HEK293 (cell line): ENCODE measurements around the gene ARHGAP5.
A peak's percentile ranks its signal among the peaks of the same experiment; 100 is the strongest.

Experiments used
- ELK4 ChIP-seq: IDR thresholded peaks from 2 replicates; pipeline ENCODE4 v1.6.1; 2011; ENCODE audit warnings: mild to moderate bottlenecking, low read depth, low read length, borderline replicate concordance
- GLI2 ChIP-seq: fragments of 450-650 bp; formaldehyde crosslinking; IDR thresholded peaks from 2 replicates; pipeline ENCODE4; 2017; ENCODE audit warnings: missing biosample characterization, missing genetic modification characterization, low read depth, borderline replicate concordance
- GLIS2 ChIP-seq: fragments of 450-650 bp; formaldehyde crosslinking; IDR thresholded peaks from 2 replicates; pipeline ENCODE4 v1.5.1; 2016; ENCODE audit warnings: missing biosample characterization, missing genetic modification characterization
- INSM2 ChIP-seq: fragments of 450-650 bp; formaldehyde crosslinking; IDR thresholded peaks from 2 replicates; pipeline ENCODE4 v1.5.1; 2016; ENCODE audit warnings: missing biosample characterization, missing genetic modification characterization
- SCRT2 ChIP-seq: fragments of 450-650 bp; formaldehyde crosslinking; IDR thresholded peaks from 2 replicates; pipeline ENCODE4 v1.5.1; 2016; ENCODE audit warnings: missing biosample characterization, missing genetic modification characterization
- TCF7L2 ChIP-seq: IDR thresholded peaks from 2 replicates; pipeline ENCODE4 v1.6.1; 2011; ENCODE audit warnings: low read depth, mild to moderate bottlenecking, inconsistent platforms, low read length, moderate library complexity, borderline replicate concordance
- YY2 ChIP-seq: fragments of 450-650 bp; formaldehyde crosslinking; IDR thresholded peaks from 2 replicates; pipeline ENCODE4 v1.5.1; 2016; ENCODE audit warnings: missing biosample characterization, missing genetic modification characterization
- ZNF133 ChIP-seq: fragments of 450-650 bp; formaldehyde crosslinking; IDR thresholded peaks from 2 replicates; pipeline ENCODE4 v1.5.1; 2016; ENCODE audit warnings: missing biosample characterization, missing genetic modification characterization
- ZNF184 ChIP-seq: fragments of 450-650 bp; IDR thresholded peaks from 2 replicates; pipeline ENCODE4 v1.5.1; 2018; ENCODE audit warnings: missing biosample characterization, mild to moderate bottlenecking, missing genetic modification characterization
- ZNF19 ChIP-seq: fragments of 450-650 bp; formaldehyde crosslinking; IDR thresholded peaks from 2 replicates; pipeline ENCODE4; 2016; ENCODE audit warnings: missing biosample characterization, missing genetic modification characterization, low read depth
- ZNF239 ChIP-seq: fragments of 450-650 bp; formaldehyde crosslinking; IDR thresholded peaks from 2 replicates; pipeline ENCODE4 v1.5.1; 2016; ENCODE audit warnings: missing biosample characterization, missing genetic modification characterization
- ZNF266 ChIP-seq: fragments of 450-650 bp; formaldehyde crosslinking; IDR thresholded peaks from 2 replicates; pipeline ENCODE4 v1.5.1; 2016; ENCODE audit warnings: missing biosample characterization, missing genetic modification characterization, low read depth
- ZNF280D ChIP-seq: fragments of 450-650 bp; formaldehyde crosslinking; IDR thresholded peaks from 2 replicates; pipeline ENCODE4 v1.5.1; 2016; ENCODE audit warnings: missing biosample characterization, missing genetic modification characterization
- ZNF335 ChIP-seq: fragments of 450-650 bp; formaldehyde crosslinking; conservative IDR thresholded peaks from 2 replicates; pipeline ENCODE4 v1.5.1; 2016; ENCODE audit warnings: missing biosample characterization, missing genetic modification characterization
- ZNF354C ChIP-seq: fragments of 450-650 bp; formaldehyde crosslinking; IDR thresholded peaks from 2 replicates; pipeline ENCODE4 v1.5.1; 2016; ENCODE audit warnings: missing biosample characterization, missing genetic modification characterization, low read depth, borderline replicate concordance
- ZNF514 ChIP-seq: fragments of 450-650 bp; formaldehyde crosslinking; IDR thresholded peaks from 2 replicates; pipeline ENCODE4 v1.5.1; 2016; ENCODE audit warnings: missing biosample characterization, missing genetic modification characterization
- ZNF530 ChIP-seq: fragments of 450-650 bp; formaldehyde crosslinking; IDR thresholded peaks from 2 replicates; pipeline ENCODE4 v1.5.1; 2016; ENCODE audit warnings: low read depth, missing biosample characterization, missing genetic modification characterization
- ZNF610 ChIP-seq: fragments of 450-650 bp; formaldehyde crosslinking; IDR thresholded peaks from 2 replicates; pipeline ENCODE4 v1.5.1; 2016; ENCODE audit warnings: missing biosample characterization, missing genetic modification characterization, borderline replicate concordance
- ZNF639 ChIP-seq: fragments of 450-650 bp; formaldehyde crosslinking; IDR thresholded peaks from 2 replicates; pipeline ENCODE4 v1.5.1; 2016; ENCODE audit warnings: missing biosample characterization, missing genetic modification characterization
- ZSCAN16 ChIP-seq: fragments of 450-650 bp; formaldehyde crosslinking; IDR thresholded peaks from 2 replicates; pipeline ENCODE4 v1.5.1; 2016; ENCODE audit warnings: missing biosample characterization, missing genetic modification characterization
- ZXDB ChIP-seq: fragments of 450-650 bp; formaldehyde crosslinking; IDR thresholded peaks from 2 replicates; pipeline ENCODE4 v1.5.1; 2016; ENCODE audit warnings: missing biosample characterization, missing genetic modification characterization
- TF ChIP-seq, protein P1 (sequence below): fragments of 450-650 bp; formaldehyde crosslinking; IDR thresholded peaks from 2 replicates; pipeline ENCODE4 v1.5.1; 2017; ENCODE audit warnings: missing biosample characterization, missing genetic modification characterization
- TF ChIP-seq, protein P2 (sequence below): fragments of 450-650 bp; formaldehyde crosslinking; IDR thresholded peaks from 2 replicates; pipeline ENCODE4 v1.5.1; 2017; ENCODE audit warnings: missing biosample characterization, missing genetic modification characterization
- TF ChIP-seq, protein P3 (sequence below): fragments of 450-650 bp; formaldehyde crosslinking; IDR thresholded peaks from 2 replicates; pipeline ENCODE4 v1.5.1; 2016; ENCODE audit warnings: missing biosample characterization, missing genetic modification characterization, borderline replicate concordance
- TF ChIP-seq, protein P4 (sequence below): fragments of 450-650 bp; formaldehyde crosslinking; optimal IDR thresholded peaks from 2 replicates; pipeline ENCODE3; 2016; ENCODE audit warnings: missing biosample characterization, mild to moderate bottlenecking, missing genetic modification characterization

The ARHGAP5 gene

GRCh38 chr14:32087173-32087861 lies 10.2 kb downstream of the ARHGAP5 start (continued):
- TF ChIP-seq INSM2 (tag by site-specific recombination) (peak; percentile 60; the same call in 1 of the 2 replicates), GLIS2 (tag by site-specific recombination) (no peak), ZNF280D (tag by site-specific recombination) (no peak), ZNF335 (tag by site-specific recombination) (no peak), GLI2 (tag by site-specific recombination) (no peak), TCF7L2 (no peak), ZNF266 (tag by site-specific recombination) (no peak), ZNF239 (tag by site-specific recombination) (no peak), ZNF184 (tag by site-specific recombination) (no peak), ZNF354C (tag by site-specific recombination) (no peak), ZNF19 (tag by site-specific recombination) (no peak), YY2 (tag by site-specific recombination) (no peak), SCRT2 (no peak), ZSCAN16 (no peak), ZNF530 (tag by site-specific recombination) (no peak), ZNF514 (tag by site-specific recombination) (no peak), ZXDB (tag by site-specific recombination) (0 out of 2 replicates have a peak, but pooled peaks have one; percentile 51), ZNF639 (tag by site-specific recombination) (no peak), ELK4 (no peak), ZNF610 (tag by site-specific recombination) (no peak), ZNF133 (no peak)
- TF ChIP-seq, protein P1, sequence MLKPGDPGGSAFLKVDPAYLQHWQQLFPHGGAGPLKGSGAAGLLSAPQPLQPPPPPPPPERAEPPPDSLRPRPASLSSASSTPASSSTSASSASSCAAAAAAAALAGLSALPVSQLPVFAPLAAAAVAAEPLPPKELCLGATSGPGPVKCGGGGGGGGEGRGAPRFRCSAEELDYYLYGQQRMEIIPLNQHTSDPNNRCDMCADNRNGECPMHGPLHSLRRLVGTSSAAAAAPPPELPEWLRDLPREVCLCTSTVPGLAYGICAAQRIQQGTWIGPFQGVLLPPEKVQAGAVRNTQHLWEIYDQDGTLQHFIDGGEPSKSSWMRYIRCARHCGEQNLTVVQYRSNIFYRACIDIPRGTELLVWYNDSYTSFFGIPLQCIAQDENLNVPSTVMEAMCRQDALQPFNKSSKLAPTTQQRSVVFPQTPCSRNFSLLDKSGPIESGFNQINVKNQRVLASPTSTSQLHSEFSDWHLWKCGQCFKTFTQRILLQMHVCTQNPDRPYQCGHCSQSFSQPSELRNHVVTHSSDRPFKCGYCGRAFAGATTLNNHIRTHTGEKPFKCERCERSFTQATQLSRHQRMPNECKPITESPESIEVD (tag by site-specific recombination), result peak; percentile 73
- TF ChIP-seq, protein P2, sequence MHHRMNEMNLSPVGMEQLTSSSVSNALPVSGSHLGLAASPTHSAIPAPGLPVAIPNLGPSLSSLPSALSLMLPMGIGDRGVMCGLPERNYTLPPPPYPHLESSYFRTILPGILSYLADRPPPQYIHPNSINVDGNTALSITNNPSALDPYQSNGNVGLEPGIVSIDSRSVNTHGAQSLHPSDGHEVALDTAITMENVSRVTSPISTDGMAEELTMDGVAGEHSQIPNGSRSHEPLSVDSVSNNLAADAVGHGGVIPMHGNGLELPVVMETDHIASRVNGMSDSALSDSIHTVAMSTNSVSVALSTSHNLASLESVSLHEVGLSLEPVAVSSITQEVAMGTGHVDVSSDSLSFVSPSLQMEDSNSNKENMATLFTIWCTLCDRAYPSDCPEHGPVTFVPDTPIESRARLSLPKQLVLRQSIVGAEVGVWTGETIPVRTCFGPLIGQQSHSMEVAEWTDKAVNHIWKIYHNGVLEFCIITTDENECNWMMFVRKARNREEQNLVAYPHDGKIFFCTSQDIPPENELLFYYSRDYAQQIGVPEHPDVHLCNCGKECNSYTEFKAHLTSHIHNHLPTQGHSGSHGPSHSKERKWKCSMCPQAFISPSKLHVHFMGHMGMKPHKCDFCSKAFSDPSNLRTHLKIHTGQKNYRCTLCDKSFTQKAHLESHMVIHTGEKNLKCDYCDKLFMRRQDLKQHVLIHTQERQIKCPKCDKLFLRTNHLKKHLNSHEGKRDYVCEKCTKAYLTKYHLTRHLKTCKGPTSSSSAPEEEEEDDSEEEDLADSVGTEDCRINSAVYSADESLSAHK (tag by site-specific recombination), result no peak
- TF ChIP-seq, protein P3, sequence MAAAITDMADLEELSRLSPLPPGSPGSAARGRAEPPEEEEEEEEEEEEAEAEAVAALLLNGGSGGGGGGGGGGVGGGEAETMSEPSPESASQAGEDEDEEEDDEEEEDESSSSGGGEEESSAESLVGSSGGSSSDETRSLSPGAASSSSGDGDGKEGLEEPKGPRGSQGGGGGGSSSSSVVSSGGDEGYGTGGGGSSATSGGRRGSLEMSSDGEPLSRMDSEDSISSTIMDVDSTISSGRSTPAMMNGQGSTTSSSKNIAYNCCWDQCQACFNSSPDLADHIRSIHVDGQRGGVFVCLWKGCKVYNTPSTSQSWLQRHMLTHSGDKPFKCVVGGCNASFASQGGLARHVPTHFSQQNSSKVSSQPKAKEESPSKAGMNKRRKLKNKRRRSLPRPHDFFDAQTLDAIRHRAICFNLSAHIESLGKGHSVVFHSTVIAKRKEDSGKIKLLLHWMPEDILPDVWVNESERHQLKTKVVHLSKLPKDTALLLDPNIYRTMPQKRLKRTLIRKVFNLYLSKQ (tag by site-specific recombination), result no peak
- TF ChIP-seq, protein P4, sequence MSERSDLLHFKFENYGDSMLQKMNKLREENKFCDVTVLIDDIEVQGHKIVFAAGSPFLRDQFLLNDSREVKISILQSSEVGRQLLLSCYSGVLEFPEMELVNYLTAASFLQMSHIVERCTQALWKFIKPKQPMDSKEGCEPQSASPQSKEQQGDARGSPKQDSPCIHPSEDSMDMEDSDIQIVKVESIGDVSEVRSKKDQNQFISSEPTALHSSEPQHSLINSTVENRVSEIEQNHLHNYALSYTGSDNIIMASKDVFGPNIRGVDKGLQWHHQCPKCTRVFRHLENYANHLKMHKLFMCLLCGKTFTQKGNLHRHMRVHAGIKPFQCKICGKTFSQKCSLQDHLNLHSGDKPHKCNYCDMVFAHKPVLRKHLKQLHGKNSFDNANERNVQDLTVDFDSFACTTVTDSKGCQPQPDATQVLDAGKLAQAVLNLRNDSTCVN (tag by site-specific recombination), result no peak
